Measurements from ENCODE around the gene NAALADL1.

NAALADL1 gene

DNA sequence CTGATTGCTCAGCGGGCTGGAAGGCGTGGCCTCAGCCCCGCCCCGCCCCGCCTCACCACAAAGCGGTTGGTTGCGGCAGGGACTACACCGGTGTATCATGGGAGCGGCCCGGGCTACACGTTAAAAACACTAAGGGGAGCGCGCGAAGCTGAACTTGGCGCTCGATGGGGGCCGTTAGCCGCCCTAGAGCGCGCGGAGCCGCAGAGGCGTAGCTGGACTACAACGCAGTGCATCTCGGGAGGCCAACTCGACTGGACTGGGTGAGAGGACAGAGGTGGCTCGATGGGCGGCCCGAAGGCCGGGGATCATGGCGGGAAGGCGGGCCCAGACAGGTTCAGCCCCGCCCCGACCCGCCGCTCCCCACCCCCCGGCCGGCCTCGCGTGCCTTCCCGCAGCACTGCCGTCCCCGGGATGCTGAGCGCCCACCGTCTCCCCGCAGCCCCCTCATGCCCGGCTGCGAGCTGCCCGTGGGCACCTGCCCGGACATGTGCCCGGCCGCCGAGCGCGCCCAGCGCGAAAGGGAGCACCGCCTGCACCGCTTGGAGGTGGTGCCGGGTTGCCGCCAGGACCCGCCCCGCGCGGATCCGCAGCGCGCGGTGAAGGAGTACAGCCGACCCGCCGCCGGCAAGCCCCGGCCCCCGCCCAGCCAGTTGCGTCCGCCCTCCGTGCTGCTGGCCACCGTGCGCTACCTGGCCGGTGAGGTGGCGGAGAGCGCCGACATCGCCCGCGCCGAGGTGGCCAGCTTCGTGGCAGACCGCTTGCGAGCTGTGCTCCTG is 17.3 kb downstream of the NAALADL1 start, which contains the start of gene SAC3D1 (continued):
- TF ChIP-seq, protein P1, sequence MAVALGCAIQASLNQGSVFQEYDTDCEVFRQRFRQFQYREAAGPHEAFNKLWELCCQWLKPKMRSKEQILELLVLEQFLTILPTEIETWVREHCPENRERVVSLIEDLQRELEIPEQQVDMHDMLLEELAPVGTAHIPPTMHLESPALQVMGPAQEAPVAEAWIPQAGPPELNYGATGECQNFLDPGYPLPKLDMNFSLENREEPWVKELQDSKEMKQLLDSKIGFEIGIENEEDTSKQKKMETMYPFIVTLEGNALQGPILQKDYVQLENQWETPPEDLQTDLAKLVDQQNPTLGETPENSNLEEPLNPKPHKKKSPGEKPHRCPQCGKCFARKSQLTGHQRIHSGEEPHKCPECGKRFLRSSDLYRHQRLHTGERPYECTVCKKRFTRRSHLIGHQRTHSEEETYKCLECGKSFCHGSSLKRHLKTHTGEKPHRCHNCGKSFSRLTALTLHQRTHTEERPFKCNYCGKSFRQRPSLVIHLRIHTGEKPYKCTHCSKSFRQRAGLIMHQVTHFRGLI (tag by site-specific recombination; IDR thresholded peaks at IDR 0.05), result peak; percentile 79
- TF ChIP-seq SP2 (tag by site-specific recombination; IDR thresholded peaks at IDR 0.05) (peak; percentile 80), HOXA7 (CRISPR knock-in tag; IDR thresholded peaks at IDR 0.05; ENCODE audit: borderline replicate concordance) (no peak), ZNF501 (tag by site-specific recombination; IDR thresholded peaks at IDR 0.05) (peak; percentile 38; the same call in 1 of the 2 replicates), ZNF660 (tag by site-specific recombination; IDR thresholded peaks at IDR 0.05) (peak; percentile 36), SP7 (tag by site-specific recombination; IDR thresholded peaks at IDR 0.05) (0 out of 2 replicates have a peak, but pooled peaks have one; percentile 52), ZBTB8A (tag by site-specific recombination; IDR thresholded peaks at IDR 0.05) (peak; percentile 88), ZNF76 (tag by site-specific recombination; IDR thresholded peaks at IDR 0.05; ENCODE audit: borderline replicate concordance, low read depth) (peak; percentile 96), ZNF335 (tag by site-specific recombination; conservative IDR thresholded peaks at IDR 0.05) (peak; percentile 55), ZNF16 (tag by site-specific recombination; IDR thresholded peaks at IDR 0.05; ENCODE audit: low read depth) (no peak), IKZF3 (tag by site-specific recombination; IDR thresholded peaks at IDR 0.05) (0 out of 2 replicates have a peak, but pooled peaks have one; percentile 23), ZNF747 (tag by site-specific recombination; IDR thresholded peaks at IDR 0.05) (no peak), ZNF266 (tag by site-specific recombination; IDR thresholded peaks at IDR 0.05; ENCODE audit: low read depth) (no peak), KLF8 (tag by site-specific recombination; IDR thresholded peaks at IDR 0.05) (peak; percentile 93), ZNF214 (tag by site-specific recombination; IDR thresholded peaks at IDR 0.05; ENCODE audit: borderline replicate concordance) (no peak), ZNF391 (tag by site-specific recombination; IDR thresholded peaks at IDR 0.05; ENCODE audit: borderline replicate concordance, low read depth) (no peak), ZNF791 (tag by site-specific recombination; IDR thresholded peaks at IDR 0.05) (no peak)
- TF ChIP-seq, protein P2, sequence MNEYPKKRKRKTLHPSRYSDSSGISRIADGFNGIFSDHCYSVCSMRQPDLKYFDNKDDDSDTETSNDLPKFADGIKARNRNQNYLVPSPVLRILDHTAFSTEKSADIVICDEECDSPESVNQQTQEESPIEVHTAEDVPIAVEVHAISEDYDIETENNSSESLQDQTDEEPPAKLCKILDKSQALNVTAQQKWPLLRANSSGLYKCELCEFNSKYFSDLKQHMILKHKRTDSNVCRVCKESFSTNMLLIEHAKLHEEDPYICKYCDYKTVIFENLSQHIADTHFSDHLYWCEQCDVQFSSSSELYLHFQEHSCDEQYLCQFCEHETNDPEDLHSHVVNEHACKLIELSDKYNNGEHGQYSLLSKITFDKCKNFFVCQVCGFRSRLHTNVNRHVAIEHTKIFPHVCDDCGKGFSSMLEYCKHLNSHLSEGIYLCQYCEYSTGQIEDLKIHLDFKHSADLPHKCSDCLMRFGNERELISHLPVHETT (tag by site-specific recombination; IDR thresholded peaks at IDR 0.05), result no peak
- TF ChIP-seq, protein P3, sequence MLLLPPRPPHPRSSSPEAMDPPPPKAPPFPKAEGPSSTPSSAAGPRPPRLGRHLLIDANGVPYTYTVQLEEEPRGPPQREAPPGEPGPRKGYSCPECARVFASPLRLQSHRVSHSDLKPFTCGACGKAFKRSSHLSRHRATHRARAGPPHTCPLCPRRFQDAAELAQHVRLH (tag by site-specific recombination; IDR thresholded peaks at IDR 0.05), result no peak
- TF ChIP-seq, protein P4, sequence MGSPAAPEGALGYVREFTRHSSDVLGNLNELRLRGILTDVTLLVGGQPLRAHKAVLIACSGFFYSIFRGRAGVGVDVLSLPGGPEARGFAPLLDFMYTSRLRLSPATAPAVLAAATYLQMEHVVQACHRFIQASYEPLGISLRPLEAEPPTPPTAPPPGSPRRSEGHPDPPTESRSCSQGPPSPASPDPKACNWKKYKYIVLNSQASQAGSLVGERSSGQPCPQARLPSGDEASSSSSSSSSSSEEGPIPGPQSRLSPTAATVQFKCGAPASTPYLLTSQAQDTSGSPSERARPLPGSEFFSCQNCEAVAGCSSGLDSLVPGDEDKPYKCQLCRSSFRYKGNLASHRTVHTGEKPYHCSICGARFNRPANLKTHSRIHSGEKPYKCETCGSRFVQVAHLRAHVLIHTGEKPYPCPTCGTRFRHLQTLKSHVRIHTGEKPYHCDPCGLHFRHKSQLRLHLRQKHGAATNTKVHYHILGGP (tag by site-specific recombination; IDR thresholded peaks at IDR 0.05), result no peak
- TF ChIP-seq, protein P5, sequence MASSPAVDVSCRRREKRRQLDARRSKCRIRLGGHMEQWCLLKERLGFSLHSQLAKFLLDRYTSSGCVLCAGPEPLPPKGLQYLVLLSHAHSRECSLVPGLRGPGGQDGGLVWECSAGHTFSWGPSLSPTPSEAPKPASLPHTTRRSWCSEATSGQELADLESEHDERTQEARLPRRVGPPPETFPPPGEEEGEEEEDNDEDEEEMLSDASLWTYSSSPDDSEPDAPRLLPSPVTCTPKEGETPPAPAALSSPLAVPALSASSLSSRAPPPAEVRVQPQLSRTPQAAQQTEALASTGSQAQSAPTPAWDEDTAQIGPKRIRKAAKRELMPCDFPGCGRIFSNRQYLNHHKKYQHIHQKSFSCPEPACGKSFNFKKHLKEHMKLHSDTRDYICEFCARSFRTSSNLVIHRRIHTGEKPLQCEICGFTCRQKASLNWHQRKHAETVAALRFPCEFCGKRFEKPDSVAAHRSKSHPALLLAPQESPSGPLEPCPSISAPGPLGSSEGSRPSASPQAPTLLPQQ (tag by site-specific recombination; IDR thresholded peaks at IDR 0.05), result peak; percentile 52
- TF ChIP-seq, protein P6, sequence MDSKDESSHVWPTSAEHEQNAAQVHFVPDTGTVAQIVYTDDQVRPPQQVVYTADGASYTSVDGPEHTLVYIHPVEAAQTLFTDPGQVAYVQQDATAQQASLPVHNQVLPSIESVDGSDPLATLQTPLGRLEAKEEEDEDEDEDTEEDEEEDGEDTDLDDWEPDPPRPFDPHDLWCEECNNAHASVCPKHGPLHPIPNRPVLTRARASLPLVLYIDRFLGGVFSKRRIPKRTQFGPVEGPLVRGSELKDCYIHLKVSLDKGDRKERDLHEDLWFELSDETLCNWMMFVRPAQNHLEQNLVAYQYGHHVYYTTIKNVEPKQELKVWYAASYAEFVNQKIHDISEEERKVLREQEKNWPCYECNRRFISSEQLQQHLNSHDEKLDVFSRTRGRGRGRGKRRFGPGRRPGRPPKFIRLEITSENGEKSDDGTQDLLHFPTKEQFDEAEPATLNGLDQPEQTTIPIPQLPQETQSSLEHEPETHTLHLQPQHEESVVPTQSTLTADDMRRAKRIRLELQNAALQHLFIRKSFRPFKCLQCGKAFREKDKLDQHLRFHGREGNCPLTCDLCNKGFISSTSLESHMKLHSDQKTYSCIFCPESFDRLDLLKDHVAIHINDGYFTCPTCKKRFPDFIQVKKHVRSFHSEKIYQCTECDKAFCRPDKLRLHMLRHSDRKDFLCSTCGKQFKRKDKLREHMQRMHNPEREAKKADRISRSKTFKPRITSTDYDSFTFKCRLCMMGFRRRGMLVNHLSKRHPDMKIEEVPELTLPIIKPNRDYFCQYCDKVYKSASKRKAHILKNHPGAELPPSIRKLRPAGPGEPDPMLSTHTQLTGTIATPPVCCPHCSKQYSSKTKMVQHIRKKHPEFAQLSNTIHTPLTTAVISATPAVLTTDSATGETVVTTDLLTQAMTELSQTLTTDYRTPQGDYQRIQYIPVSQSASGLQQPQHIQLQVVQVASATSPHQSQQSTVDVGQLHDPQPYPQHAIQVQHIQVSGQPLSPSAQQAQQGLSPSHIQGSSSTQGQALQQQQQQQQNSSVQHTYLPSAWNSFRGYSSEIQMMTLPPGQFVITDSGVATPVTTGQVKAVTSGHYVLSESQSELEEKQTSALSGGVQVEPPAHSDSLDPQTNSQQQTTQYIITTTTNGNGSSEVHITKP (tag by site-specific recombination; IDR thresholded peaks at IDR 0.05), result peak; percentile 83
- TF ChIP-seq, protein P7, sequence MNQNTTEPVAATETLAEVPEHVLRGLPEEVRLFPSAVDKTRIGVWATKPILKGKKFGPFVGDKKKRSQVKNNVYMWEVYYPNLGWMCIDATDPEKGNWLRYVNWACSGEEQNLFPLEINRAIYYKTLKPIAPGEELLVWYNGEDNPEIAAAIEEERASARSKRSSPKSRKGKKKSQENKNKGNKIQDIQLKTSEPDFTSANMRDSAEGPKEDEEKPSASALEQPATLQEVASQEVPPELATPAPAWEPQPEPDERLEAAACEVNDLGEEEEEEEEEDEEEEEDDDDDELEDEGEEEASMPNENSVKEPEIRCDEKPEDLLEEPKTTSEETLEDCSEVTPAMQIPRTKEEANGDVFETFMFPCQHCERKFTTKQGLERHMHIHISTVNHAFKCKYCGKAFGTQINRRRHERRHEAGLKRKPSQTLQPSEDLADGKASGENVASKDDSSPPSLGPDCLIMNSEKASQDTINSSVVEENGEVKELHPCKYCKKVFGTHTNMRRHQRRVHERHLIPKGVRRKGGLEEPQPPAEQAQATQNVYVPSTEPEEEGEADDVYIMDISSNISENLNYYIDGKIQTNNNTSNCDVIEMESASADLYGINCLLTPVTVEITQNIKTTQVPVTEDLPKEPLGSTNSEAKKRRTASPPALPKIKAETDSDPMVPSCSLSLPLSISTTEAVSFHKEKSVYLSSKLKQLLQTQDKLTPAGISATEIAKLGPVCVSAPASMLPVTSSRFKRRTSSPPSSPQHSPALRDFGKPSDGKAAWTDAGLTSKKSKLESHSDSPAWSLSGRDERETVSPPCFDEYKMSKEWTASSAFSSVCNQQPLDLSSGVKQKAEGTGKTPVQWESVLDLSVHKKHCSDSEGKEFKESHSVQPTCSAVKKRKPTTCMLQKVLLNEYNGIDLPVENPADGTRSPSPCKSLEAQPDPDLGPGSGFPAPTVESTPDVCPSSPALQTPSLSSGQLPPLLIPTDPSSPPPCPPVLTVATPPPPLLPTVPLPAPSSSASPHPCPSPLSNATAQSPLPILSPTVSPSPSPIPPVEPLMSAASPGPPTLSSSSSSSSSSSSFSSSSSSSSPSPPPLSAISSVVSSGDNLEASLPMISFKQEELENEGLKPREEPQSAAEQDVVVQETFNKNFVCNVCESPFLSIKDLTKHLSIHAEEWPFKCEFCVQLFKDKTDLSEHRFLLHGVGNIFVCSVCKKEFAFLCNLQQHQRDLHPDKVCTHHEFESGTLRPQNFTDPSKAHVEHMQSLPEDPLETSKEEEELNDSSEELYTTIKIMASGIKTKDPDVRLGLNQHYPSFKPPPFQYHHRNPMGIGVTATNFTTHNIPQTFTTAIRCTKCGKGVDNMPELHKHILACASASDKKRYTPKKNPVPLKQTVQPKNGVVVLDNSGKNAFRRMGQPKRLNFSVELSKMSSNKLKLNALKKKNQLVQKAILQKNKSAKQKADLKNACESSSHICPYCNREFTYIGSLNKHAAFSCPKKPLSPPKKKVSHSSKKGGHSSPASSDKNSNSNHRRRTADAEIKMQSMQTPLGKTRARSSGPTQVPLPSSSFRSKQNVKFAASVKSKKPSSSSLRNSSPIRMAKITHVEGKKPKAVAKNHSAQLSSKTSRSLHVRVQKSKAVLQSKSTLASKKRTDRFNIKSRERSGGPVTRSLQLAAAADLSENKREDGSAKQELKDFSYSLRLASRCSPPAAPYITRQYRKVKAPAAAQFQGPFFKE (tag by site-specific recombination; IDR thresholded peaks at IDR 0.05; ENCODE audit: borderline replicate concordance), result no peak

Data from HEK293 (cell line).